ENCODE data around the gene OBSCN. TPM values are rescaled to one million over a fixed set of nuclear protein-coding genes. Genes with fewer than 3 reads are reported as not detected.

OBSCN gene
- total RNA-seq, 2 donors from 2014 or later: 34.3 to 45.2 TPM

- no peaks in the 10 kb centered on the region for H3K36me3 ChIP-seq
- H3K27me3 ChIP-seq (replicated peaks; ENCODE audit: insufficient read depth): peaks cover 3% of the 10 kb centered on the region
- no peak overlapping the region for H3K4me3 ChIP-seq
- H3K9me3 ChIP-seq: no peaks in the 10 kb centered on the region
- TF ChIP-seq POLR2A (IDR thresholded peaks at IDR 0.05): no peak
- no peak overlapping the region for H3K27ac ChIP-seq
- intact Hi-C loops (cut with DNase I): no loop called here
- no peak for DNase-seq (ENCODE audit: low spot score)
- 83% methylated on average over 9 of the region's 9 CpGs for WGBS
- H3K4me1 ChIP-seq (replicated peaks): no peaks in the 10 kb centered on the region
Observed at GRCh38 chr1:228363686-228364067, 155.8 kb downstream of the OBSCN start.

GRCh38 chr1:228364068-228364705 is 156.3 kb downstream of the OBSCN start:
- peaks cover 3% of the 10 kb centered on the region for H3K27me3 ChIP-seq (replicated peaks; ENCODE audit: insufficient read depth)
- WGBS: 87% methylated on average over 12 of the region's 12 CpGs
- intact Hi-C loops (cut with DNase I): no loop called here
- no peaks in the 10 kb centered on the region for H3K9me3 ChIP-seq
- no peaks in the 10 kb centered on the region for H3K4me1 ChIP-seq (replicated peaks)
- H3K27ac ChIP-seq: no peak overlapping the region
- no peak overlapping the region for H3K4me3 ChIP-seq
- DNase-seq (ENCODE audit: low spot score): no peak
- no peaks in the 10 kb centered on the region for H3K36me3 ChIP-seq
- TF ChIP-seq CTCF (IDR thresholded peaks at IDR 0.05) (no peak), POLR2A (IDR thresholded peaks at IDR 0.05) (no peak), POLR2AphosphoS5 (IDR thresholded peaks at IDR 0.05) (no peak)

- TF ChIP-seq CTCF (IDR thresholded peaks at IDR 0.05) (no peak), POLR2A (IDR thresholded peaks at IDR 0.05) (no peak), POLR2AphosphoS5 (IDR thresholded peaks at IDR 0.05) (no peak)
- no peak for DNase-seq (ENCODE audit: low spot score)
- Histone ChIP-seq H3K36me3 (no peaks in the 10 kb centered on the region), H3K9me3 (no peaks in the 10 kb centered on the region), H3K27ac (no peak overlapping the region), H3K4me3 (no peak overlapping the region), H3K27me3 (replicated peaks; ENCODE audit: insufficient read depth) (peaks cover 3% of the 10 kb centered on the region), H3K4me1 (replicated peaks) (no peaks in the 10 kb centered on the region)
- intact Hi-C loops (cut with DNase I): no loop called here
- WGBS: 87% methylated on average over 17 of the region's 19 CpGs
Observed at GRCh38 chr1:228364706-228365213, 156.9 kb downstream of the OBSCN start.

GRCh38 chr1:228365271-228366061 is 157.6 kb downstream of the OBSCN start:
- no peaks in the 10 kb centered on the region for H3K36me3 ChIP-seq
- no peaks in the 10 kb centered on the region for H3K4me1 ChIP-seq (replicated peaks)
- no peak overlapping the region for H3K4me3 ChIP-seq
- H3K27ac ChIP-seq: no peak overlapping the region
- TF ChIP-seq POLR2AphosphoS5 (IDR thresholded peaks at IDR 0.05) (no peak), CTCF (IDR thresholded peaks at IDR 0.05) (no peak), POLR2A (IDR thresholded peaks at IDR 0.05) (no peak)
- no peaks in the 10 kb centered on the region for H3K9me3 ChIP-seq
- intact Hi-C loops (cut with DNase I): no loop called here
- DNase-seq (ENCODE audit: low spot score): no peak
- peaks cover 3% of the 10 kb centered on the region for H3K27me3 ChIP-seq (replicated peaks; ENCODE audit: insufficient read depth)
- WGBS: 85% methylated on average over 20 of the region's 20 CpGs

- H3K9me3 ChIP-seq: no peaks in the 10 kb centered on the region
- no peak overlapping the region for H3K27ac ChIP-seq
- H3K4me1 ChIP-seq (replicated peaks): no peaks in the 10 kb centered on the region
- TF ChIP-seq POLR2AphosphoS5 (IDR thresholded peaks at IDR 0.05): no peak
- TF ChIP-seq CTCF (IDR thresholded peaks at IDR 0.05): no peak
- intact Hi-C loops (cut with DNase I): no loop called here
- no peak overlapping the region for H3K4me3 ChIP-seq
- no peak for DNase-seq (ENCODE audit: low spot score)
- H3K27me3 ChIP-seq (replicated peaks; ENCODE audit: insufficient read depth): peaks cover 3% of the 10 kb centered on the region
- H3K36me3 ChIP-seq: no peaks in the 10 kb centered on the region
- 90% methylated on average over 23 of the region's 23 CpGs for WGBS
Observed at GRCh38 chr1:228366062-228366865, 158.4 kb downstream of the OBSCN start.

Data from prostate gland (tissue), 2 donors.